ENCODE data around the gene ADCK2. TPM values are rescaled to one million over a fixed set of nuclear protein-coding genes. Genes with fewer than 3 reads are reported as not detected.

The ADCK2 gene
- total and polyA plus RNA-seq, 9 of the 15 experiments (the other 6 are each of a cell fraction or from before 2014, with no cell fraction given), result 0.08 to 14.3 (median 9.7) TPM

DNA sequence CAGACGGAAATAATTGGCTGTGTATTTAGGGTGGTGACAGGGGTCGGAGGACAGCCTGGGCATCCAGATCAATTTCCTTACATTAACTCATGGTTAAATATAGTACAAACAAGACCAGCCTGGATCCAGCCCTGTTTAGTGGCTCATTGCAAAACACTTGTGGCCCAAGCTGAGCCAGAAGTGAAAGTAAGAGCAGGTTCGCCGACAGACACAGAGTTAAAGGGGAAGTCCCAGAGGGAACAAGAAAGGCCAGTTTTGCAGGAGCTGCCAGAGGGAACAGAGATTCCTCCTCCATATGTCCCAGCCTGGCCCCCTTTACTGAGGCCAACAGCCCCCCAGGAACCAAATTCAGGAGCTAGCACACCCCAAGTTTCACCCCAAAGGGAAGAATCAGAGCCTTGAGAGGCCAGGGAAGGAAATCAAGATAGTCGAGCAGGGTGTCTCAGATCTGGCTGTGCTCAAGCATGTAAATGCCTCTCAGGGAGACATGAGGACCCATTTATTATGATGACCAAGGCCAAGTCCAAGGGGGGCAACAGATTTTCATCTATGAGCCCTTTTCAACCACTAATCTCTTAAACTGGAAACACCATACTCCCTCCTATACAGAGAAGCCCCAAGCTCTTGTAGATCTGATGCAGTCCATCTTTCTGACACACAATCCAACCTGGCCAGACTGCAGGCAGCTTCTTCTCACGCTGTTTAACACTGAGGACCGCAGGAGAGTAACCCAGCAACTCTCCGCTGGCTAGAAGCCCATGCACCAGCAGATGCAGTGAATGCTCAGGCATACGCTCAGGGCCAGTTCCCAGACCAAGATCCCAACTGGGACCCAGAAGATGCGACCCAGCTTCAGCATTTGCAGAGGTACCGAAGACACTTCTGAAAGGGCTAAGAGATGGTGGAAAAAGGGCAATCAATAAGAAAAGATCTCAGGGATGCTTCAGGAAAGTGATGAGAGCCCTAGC lies 15.9 kb upstream of the ADCK2 start:
- in situ Hi-C loops (cut with MboI) (no loop called here), intact Hi-C loops (cut with micrococcal nuclease) (loop anchor here (10.0 kb wide), 1 partner anchor 482 kb away; the partner anchor contains the start of gene KDM7A)
- Histone ChIP-seq H3K9me3 (replicated peaks; ENCODE audit: control insufficient read depth, insufficient read depth, low read depth, low read length) (no peaks in the 10 kb centered on the region), H3K4me1 (replicated peaks in 1 of 2; ENCODE audit: control insufficient read depth in 2 of 2, insufficient read depth in 2 of 2, low read length in 2 of 2) (no peaks in the 10 kb centered on the region; a peak in 2 of 5 replicates), H3K79me2 (ENCODE audit: control insufficient read depth, insufficient read depth, low read length) (no peaks in the 10 kb centered on the region), H3K9me1 (ENCODE audit: control insufficient read depth, insufficient read depth, low read length) (no peaks in the 10 kb centered on the region), H4K20me1 (replicated peaks; ENCODE audit: control insufficient read depth, insufficient read depth, low read length) (peaks cover 5% of the 10 kb centered on the region), H3K36me3 (ENCODE audit: control insufficient read depth, insufficient read depth, low read length) (no peaks in the 10 kb centered on the region), H3K4me2 (ENCODE audit: insufficient read depth, low read length) (peak overlapping the region; percentile 34), H3K4me3 (no peak overlapping the region), H3K27me3 (ENCODE audit: control insufficient read depth in 2 of 2, insufficient read depth in 2 of 2, low read length in 2 of 2) (peaks cover 65 to 87% of the 10 kb centered on the region in 2 experiments), H3K9ac (ENCODE audit: insufficient read depth in 1 of 2, low read depth in 2 of 2, low read length in 2 of 2) (peak overlapping the region in 1 of 2 experiments; percentile 15; a peak in 1 of 4 replicates), H2AFZ (ENCODE audit: low read depth, low read length) (peak overlapping the region; percentile 15; the same call in 1 of the 2 replicates), H3K27ac (ENCODE audit: extremely low read depth, low read depth, low read length) (no peak overlapping the region)
- TF ChIP-seq CEBPB (tag; IDR thresholded peaks at IDR 0.05) (peak; percentile 90), CEBPG (CRISPR knock-in tag; IDR thresholded peaks at IDR 0.05) (no peak), CEBPG (tag; conservative IDR thresholded peaks at IDR 0.05 in 1 of 2, IDR thresholded peaks at IDR 0.05 in 1 of 2) (peak; percentile 25 to 90; a peak in 2 of 4 replicates), ZNF512 (tag; IDR thresholded peaks at IDR 0.05) (no peak), SPI1 (IDR thresholded peaks at IDR 0.05; ENCODE audit: borderline replicate concordance, low read depth, low read length) (peak; percentile 90), NR2C2 (CRISPR knock-in tag; IDR thresholded peaks at IDR 0.05) (no peak), NR2C2 (tag; IDR thresholded peaks at IDR 0.05) (0 out of 2 replicates have a peak, but pooled peaks have one; percentile 23), ATF7 (IDR thresholded peaks at IDR 0.05) (0 out of 2 replicates have a peak, but pooled peaks have one; percentile 24), HDAC3 (IDR thresholded peaks at IDR 0.05; ENCODE audit: borderline replicate concordance, partially characterized antibody) (no peak)
- ChIA-PET POLR2A (interaction anchor here (0.6 to 1.8 kb wide), 5 partner anchors 10 to 271 kb away, joined by 3 to 5 read pairs (median 4); no protein-coding TSS in a partner anchor), CTCF (ENCODE audit: low intra/inter-chr PET ratio) (no interaction called here)
- DNase-seq (ENCODE audit: extremely low read depth in 1 of 4, low spot score in 3 of 4), result no peak
- no TSS peak for BruUV-seq (replicated peaks)
- peak; percentile 51; the same call in 2 of the 3 replicates for ATAC-seq
- 9% methylated on average over 11 of the region's 11 CpGs for WGBS (ENCODE audit: insufficient coverage, low coverage, missing lambda C conversion rate)
- FAIRE-seq, result no peak
